Liver (tissue), 3 donors: ENCODE measurements around the gene CLINT1.

Experiments
- RAD21 ChIP-seq, 2 donors: IDR thresholded peaks; 2 replicates each; pipeline ENCODE4 v1.6.1; 2016; ENCODE audit warnings: antibody characterized with exemption in 2 of 2, mild to moderate bottlenecking in 2 of 2
- TF ChIP-seq, protein P1 (sequence below): fragments of 150-350 bp; IDR thresholded peaks from 2 replicates; pipeline ENCODE4 v1.5.1; 2017; ENCODE audit warnings: improper control_type of control experiment, low read depth, low read length; ENCODE audit not compliant: missing input control
- TF ChIP-seq, protein P2 (sequence below): IDR thresholded peaks from 2 replicates; pipeline ENCODE4 v1.6.1; 2016; ENCODE audit warnings: antibody characterized with exemption
- TF ChIP-seq, protein P3 (sequence below): IDR thresholded peaks from 2 replicates; pipeline ENCODE4 v1.6.1; 2016; ENCODE audit warnings: antibody characterized with exemption
- donor health status: healthy.
- donor health status: healthy.

DNA sequence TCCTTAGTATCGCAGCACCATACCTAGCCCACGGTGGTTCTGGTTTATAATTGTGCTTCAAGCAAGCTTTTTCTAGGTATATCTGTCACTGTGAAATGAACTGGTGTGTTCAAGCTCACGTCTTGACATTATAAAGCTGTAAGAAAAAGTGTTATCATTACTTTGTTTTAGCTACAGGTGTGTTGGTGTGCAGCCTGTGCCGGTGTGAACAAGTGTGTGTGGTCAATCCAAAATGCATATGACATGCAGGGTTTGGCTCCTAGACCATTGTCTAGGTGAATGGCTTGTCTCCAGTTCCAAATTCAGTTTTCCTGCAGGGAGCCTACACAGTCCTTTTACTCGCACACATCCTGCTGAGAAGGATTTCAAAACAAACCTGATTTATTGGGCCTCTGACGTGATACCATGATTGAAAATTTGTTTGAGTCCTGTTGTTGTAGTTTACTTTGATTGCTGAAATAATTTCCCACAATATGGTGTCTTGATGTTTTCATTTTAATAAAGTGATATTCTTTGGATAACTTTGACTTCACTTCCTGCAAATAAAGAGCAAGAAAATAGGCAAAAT, 111.7 kb downstream of the CLINT1 start:
- TF ChIP-seq, protein P1, sequence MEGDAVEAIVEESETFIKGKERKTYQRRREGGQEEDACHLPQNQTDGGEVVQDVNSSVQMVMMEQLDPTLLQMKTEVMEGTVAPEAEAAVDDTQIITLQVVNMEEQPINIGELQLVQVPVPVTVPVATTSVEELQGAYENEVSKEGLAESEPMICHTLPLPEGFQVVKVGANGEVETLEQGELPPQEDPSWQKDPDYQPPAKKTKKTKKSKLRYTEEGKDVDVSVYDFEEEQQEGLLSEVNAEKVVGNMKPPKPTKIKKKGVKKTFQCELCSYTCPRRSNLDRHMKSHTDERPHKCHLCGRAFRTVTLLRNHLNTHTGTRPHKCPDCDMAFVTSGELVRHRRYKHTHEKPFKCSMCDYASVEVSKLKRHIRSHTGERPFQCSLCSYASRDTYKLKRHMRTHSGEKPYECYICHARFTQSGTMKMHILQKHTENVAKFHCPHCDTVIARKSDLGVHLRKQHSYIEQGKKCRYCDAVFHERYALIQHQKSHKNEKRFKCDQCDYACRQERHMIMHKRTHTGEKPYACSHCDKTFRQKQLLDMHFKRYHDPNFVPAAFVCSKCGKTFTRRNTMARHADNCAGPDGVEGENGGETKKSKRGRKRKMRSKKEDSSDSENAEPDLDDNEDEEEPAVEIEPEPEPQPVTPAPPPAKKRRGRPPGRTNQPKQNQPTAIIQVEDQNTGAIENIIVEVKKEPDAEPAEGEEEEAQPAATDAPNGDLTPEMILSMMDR, result no peak
- TF ChIP-seq, protein P2, sequence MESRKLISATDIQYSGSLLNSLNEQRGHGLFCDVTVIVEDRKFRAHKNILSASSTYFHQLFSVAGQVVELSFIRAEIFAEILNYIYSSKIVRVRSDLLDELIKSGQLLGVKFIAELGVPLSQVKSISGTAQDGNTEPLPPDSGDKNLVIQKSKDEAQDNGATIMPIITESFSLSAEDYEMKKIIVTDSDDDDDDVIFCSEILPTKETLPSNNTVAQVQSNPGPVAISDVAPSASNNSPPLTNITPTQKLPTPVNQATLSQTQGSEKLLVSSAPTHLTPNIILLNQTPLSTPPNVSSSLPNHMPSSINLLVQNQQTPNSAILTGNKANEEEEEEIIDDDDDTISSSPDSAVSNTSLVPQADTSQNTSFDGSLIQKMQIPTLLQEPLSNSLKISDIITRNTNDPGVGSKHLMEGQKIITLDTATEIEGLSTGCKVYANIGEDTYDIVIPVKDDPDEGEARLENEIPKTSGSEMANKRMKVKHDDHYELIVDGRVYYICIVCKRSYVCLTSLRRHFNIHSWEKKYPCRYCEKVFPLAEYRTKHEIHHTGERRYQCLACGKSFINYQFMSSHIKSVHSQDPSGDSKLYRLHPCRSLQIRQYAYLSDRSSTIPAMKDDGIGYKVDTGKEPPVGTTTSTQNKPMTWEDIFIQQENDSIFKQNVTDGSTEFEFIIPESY, result no peak
- no peak for TF ChIP-seq RAD21 (IDR thresholded peaks at IDR 0.05)
- TF ChIP-seq, protein P3, sequence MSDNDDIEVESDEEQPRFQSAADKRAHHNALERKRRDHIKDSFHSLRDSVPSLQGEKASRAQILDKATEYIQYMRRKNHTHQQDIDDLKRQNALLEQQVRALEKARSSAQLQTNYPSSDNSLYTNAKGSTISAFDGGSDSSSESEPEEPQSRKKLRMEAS, result no peak
